Epithelial cell of esophagus (primary cell): ENCODE measurements around the gene TM9SF2.
"Not testable (repeated sequence)": the region's sequence is repeated elsewhere in the genome, so short reads cannot be mapped to it uniquely, and the experiment has no call there.

Experiments
- DNase-seq: peaks from one replicate; pipeline ENCODE4 v3.0.0; 2010; ENCODE audit warnings: low read depth
- H3K4me3 ChIP-seq: 2 replicates; pipeline ENCODE4 v1.5.1; 2011; ENCODE audit warnings: mild to moderate bottlenecking, low read length, control low read depth
- CTCF ChIP-seq: IDR thresholded peaks from 2 replicates; pipeline ENCODE4 v1.5.1; 2011; ENCODE audit warnings: low read depth, mild to moderate bottlenecking, low read length, control low read depth, inconsistent platforms; ENCODE audit not compliant: insufficient read depth; ENCODE audit errors: missing control alignments

TM9SF2 gene

GRCh38 chr13:99476648-99477047 is 24.6 kb upstream of the TM9SF2 start:
- DNase-seq = no peak
- no peak for TF ChIP-seq CTCF
- H3K4me3 ChIP-seq = no peak overlapping the region

GRCh38 chr13:99477493-99477892 is 23.8 kb upstream of the TM9SF2 start:
- peak; percentile 10 for DNase-seq
- H3K4me3 ChIP-seq = no peak overlapping the region
- no peak for TF ChIP-seq CTCF

GRCh38 chr13:99481366-99481765 is 19.9 kb upstream of the TM9SF2 start:
- no peak overlapping the region for H3K4me3 ChIP-seq
- no peak for TF ChIP-seq CTCF
- peak; percentile 69 for DNase-seq

- no peak for TF ChIP-seq CTCF
- H3K4me3 ChIP-seq = no peak overlapping the region
- DNase-seq = peak; percentile 81
Measured at GRCh38 chr13:99484473-99484872, 16.8 kb upstream of the TM9SF2 start.

- no peak overlapping the region for H3K4me3 ChIP-seq
- DNase-seq = no peak
- TF ChIP-seq CTCF = no peak
Measured at GRCh38 chr13:99486996-99487395, 14.3 kb upstream of the TM9SF2 start.

- TF ChIP-seq CTCF = no peak
- H3K4me3 ChIP-seq = no peak overlapping the region
- DNase-seq = no peak
Measured at GRCh38 chr13:99489028-99489427, 12.2 kb upstream of the TM9SF2 start.

GRCh38 chr13:99491750-99492149 is 9.5 kb upstream of the TM9SF2 start:
- DNase-seq, H3K4me3 ChIP-seq: not testable (repeated sequence)
